K562 (cell line): ENCODE measurements around the gene SAMD4A. TPM values are rescaled to one million over a fixed set of nuclear protein-coding genes. Genes with fewer than 3 reads are reported as not detected.

ENCODE experiments used
- DDX20 ChIP-seq: fragments of 450-650 bp; IDR thresholded peaks from 2 replicates; pipeline ENCODE4 v1.6.1; 2016; ENCODE audit warnings: missing genetic modification characterization, low read depth, mild to moderate bottlenecking, missing compliant biosample characterization, moderate library complexity
- DMBX1 ChIP-seq: fragments of 250-450 bp; sonication (Bioruptor Pico); IDR thresholded peaks from 2 replicates; pipeline ENCODE4 v1.8.0; 2022; ENCODE audit warnings: inconsistent platforms, mild to moderate bottlenecking, moderate library complexity, borderline replicate concordance
- ELF2 ChIP-seq: fragments of 250-450 bp; sonication (Bioruptor Pico); IDR thresholded peaks from 2 replicates; pipeline ENCODE4 v1.5.0; 2021; ENCODE audit warnings: mild to moderate bottlenecking
- HDGF ChIP-seq: fragments of 450-650 bp; IDR thresholded peaks from 2 replicates; pipeline ENCODE4 v1.6.1; 2016
- JUND ChIP-seq, 2 experiments: IDR thresholded peaks; 2 replicates in 1 of 2; 3 replicates in 1 of 2; pipeline ENCODE4 v1.6.1; 2011; ENCODE audit warnings: borderline replicate concordance in 2 of 2, low read depth in 2 of 2, low read length in 2 of 2, improper control_type of control experiment in 1 of 2, missing biosample characterization in 1 of 2, missing genetic modification characterization in 1 of 2, missing genetic modification reagents in 1 of 2
- PHB2 ChIP-seq: fragments of 450-650 bp; IDR thresholded peaks from 2 replicates; pipeline ENCODE4 v1.6.1; 2017; ENCODE audit warnings: low read depth
- SIN3B ChIP-seq: fragments of 450-650 bp; IDR thresholded peaks from 2 replicates; pipeline ENCODE4 v1.6.1; 2017; ENCODE audit warnings: low read depth, mild to moderate bottlenecking, moderate library complexity
- TAF1 ChIP-seq: IDR thresholded peaks from 2 replicates; pipeline ENCODE4 v1.6.1; 2011; ENCODE audit warnings: mild to moderate bottlenecking, low read length, moderate library complexity; ENCODE audit not compliant: insufficient read depth, control insufficient read depth, severe bottlenecking; ENCODE audit errors: extremely low read depth
- ZNF232 ChIP-seq: sonication (generic); formaldehyde crosslinking; IDR thresholded peaks from 2 replicates; pipeline ENCODE4 v1.8.0; 2022; ENCODE audit warnings: mild to moderate bottlenecking, missing genetic modification reagents
- ZNF239 ChIP-seq: fragments of 250-450 bp; sonication (Bioruptor Pico); IDR thresholded peaks from 2 replicates; pipeline ENCODE4 v1.4.0; 2020; ENCODE audit warnings: mild to moderate bottlenecking
- ZNF445 ChIP-seq: fragments of 250-450 bp; sonication (Bioruptor Pico); IDR thresholded peaks from 2 replicates; pipeline ENCODE4 v1.4.0; 2020; ENCODE audit warnings: low read depth, mild to moderate bottlenecking, moderate library complexity
- ZNF561 ChIP-seq: fragments of 450-650 bp; formaldehyde crosslinking; conservative IDR thresholded peaks from 2 replicates; pipeline ENCODE4 v1.4.0; 2020; ENCODE audit warnings: mild to moderate bottlenecking, moderate library complexity
- polyA plus RNA-seq, 8 experiments: library from polyadenylated mRNA; depleted of rRNA in 4 of 8; stranded (reverse) in 5 of 8; unstranded in 3 of 8; fragments of >200 nt; fragmentation: Nextera tagmentation in 2 of 8; fragmentation: Illumina TruSeq in 1 of 8; extraction: Ambion mirVana in 2 of 8; extraction: Trizol in 1 of 8; gene quantifications; 2 replicates each; pipeline versions ENCODE4 v1.2.1 to v1.2.3, GENCODE V29; 2011 to 2014; ENCODE audit warnings: inconsistent platforms in 1 of 8, missing spikeins in 1 of 8
- total RNA-seq, 7 experiments: library from RNA; depleted of rRNA in 6 of 7; stranded (reverse); fragments of >200 nt in 6 of 7; fragmentation: Illumina TruSeq in 2 of 7; extraction: Trizol in 2 of 7; gene quantifications; 2 replicates each; pipeline versions ENCODE4 v1.2.1 to v1.2.3, GENCODE V29; 2011 to 2021; ENCODE audit warnings: low replicate concordance in 1 of 7
- TF ChIP-seq, protein P1 (sequence below): IDR thresholded peaks from 3 replicates; pipeline ENCODE4 v1.6.1; 2011; ENCODE audit warnings: borderline replicate concordance, mild to moderate bottlenecking; ENCODE audit not compliant: insufficient read length, insufficient read depth
- TF ChIP-seq, protein P2 (sequence below): fragments of 450-650 bp; formaldehyde crosslinking; IDR thresholded peaks from 2 replicates; pipeline ENCODE4 v1.4.0; 2020; ENCODE audit warnings: mild to moderate bottlenecking, moderate library complexity
- TF ChIP-seq, protein P3 (sequence below): sonication (generic); formaldehyde crosslinking; IDR thresholded peaks from 2 replicates; pipeline ENCODE4 v1.9.0; 2022; ENCODE audit warnings: mild to moderate bottlenecking, missing genetic modification reagents

The SAMD4A gene
- total and polyA plus RNA-seq, 9 of the 15 experiments (the other 6 are each of a cell fraction or from before 2014, with no cell fraction given): 0.66 to 6.8 (median 3.3) TPM

DNA sequence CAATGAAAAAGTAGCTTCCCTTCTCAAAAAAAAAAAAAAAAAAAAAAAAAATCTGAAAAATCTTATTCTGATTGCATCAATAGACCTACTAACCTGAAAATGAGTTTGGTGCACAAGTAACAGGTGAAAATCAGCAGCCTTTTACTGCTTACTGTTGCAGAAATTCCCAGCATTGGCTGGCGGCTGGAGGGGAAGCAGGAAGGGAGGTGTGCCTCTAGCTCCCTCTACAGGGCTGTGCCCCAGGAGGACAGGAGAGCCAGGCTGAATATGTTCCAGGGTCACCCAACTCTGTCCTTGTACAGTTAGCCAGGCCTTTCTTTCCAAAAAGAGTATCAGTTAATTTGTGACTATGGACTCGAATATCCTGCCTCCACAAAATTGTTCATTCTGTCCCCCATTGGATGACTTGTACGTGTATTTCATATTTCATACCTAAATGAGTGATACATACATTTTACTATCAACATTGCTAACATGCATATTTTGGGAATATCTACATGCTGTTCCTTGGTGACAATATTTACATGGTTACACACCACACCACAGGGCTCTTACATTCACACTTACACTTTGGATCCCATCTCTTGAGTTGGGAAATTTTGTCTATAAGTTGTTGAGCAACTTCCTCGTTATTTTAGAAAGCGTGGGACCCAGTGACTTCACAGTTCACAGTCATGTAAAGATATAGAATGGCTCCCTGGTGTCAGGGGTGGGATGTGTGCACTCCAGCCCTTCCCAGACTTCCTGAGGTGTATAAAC, 124.8 kb downstream of the SAMD4A start (continued):
- TF ChIP-seq DDX20 (tag) (no peak), SIN3B (no peak), TAF1 (no peak), JUND (IDR thresholded peaks at IDR 0.05; ENCODE audit: borderline replicate concordance, low read depth, low read length) (no peak; the same call in 1 of the 2 replicates), JUND (tag; IDR thresholded peaks at IDR 0.05; ENCODE audit: borderline replicate concordance, low read depth, low read length) (no peak), PHB2 (no peak), ZNF445 (CRISPR knock-in tag) (no peak), HDGF (no peak), DMBX1 (CRISPR knock-in tag) (no peak), ZNF232 (no peak), ZNF561 (CRISPR knock-in tag) (no peak), ZNF239 (CRISPR knock-in tag) (no peak), ELF2 (no peak)
- TF ChIP-seq, protein P1, sequence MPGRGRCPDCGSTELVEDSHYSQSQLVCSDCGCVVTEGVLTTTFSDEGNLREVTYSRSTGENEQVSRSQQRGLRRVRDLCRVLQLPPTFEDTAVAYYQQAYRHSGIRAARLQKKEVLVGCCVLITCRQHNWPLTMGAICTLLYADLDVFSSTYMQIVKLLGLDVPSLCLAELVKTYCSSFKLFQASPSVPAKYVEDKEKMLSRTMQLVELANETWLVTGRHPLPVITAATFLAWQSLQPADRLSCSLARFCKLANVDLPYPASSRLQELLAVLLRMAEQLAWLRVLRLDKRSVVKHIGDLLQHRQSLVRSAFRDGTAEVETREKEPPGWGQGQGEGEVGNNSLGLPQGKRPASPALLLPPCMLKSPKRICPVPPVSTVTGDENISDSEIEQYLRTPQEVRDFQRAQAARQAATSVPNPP: no peak
- TF ChIP-seq, protein P2, sequence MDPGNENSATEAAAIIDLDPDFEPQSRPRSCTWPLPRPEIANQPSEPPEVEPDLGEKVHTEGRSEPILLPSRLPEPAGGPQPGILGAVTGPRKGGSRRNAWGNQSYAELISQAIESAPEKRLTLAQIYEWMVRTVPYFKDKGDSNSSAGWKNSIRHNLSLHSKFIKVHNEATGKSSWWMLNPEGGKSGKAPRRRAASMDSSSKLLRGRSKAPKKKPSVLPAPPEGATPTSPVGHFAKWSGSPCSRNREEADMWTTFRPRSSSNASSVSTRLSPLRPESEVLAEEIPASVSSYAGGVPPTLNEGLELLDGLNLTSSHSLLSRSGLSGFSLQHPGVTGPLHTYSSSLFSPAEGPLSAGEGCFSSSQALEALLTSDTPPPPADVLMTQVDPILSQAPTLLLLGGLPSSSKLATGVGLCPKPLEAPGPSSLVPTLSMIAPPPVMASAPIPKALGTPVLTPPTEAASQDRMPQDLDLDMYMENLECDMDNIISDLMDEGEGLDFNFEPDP (CRISPR knock-in tag): no peak
- TF ChIP-seq, protein P3, sequence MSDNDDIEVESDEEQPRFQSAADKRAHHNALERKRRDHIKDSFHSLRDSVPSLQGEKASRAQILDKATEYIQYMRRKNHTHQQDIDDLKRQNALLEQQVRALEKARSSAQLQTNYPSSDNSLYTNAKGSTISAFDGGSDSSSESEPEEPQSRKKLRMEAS (CRISPR knock-in tag): no peak
